Activated naive CD4-positive, alpha-beta T cell treated with Interleukin-2 at 50 U/mL for 16 hours (primary cell): ENCODE results near the gene SORCS3.

Source experiments
- DNase-seq: peaks from one replicate; pipeline ENCODE4 v3.0.0-alpha.2; 2020

SORCS3 gene

DNA sequence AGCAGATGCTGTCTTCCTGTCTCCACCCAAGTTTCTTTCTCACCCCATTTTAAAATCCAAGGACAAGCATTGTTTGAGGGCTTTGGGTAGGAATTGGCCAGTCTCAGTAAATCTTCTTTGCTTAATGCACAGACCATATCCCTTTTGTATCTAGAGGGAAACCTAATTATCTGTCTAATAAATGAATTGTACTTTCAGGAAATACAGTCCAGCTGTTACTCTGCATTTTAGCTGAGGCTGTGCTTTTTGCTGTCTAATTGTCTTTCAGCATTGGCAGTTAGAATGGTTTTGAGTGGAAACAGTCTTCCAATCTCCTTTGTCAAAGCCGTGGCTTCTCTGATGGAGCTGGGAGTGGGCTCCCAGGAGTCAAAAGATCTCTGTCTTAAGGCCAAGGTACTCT is 388.2 kb downstream of the SORCS3 start:
- DNase-seq, result no peak

GRCh38 chr10:105037022-105037421 is 395.9 kb downstream of the SORCS3 start:
- no peak for DNase-seq

GRCh38 chr10:105041956-105042355 is 400.9 kb downstream of the SORCS3 start:
- no peak for DNase-seq

DNA sequence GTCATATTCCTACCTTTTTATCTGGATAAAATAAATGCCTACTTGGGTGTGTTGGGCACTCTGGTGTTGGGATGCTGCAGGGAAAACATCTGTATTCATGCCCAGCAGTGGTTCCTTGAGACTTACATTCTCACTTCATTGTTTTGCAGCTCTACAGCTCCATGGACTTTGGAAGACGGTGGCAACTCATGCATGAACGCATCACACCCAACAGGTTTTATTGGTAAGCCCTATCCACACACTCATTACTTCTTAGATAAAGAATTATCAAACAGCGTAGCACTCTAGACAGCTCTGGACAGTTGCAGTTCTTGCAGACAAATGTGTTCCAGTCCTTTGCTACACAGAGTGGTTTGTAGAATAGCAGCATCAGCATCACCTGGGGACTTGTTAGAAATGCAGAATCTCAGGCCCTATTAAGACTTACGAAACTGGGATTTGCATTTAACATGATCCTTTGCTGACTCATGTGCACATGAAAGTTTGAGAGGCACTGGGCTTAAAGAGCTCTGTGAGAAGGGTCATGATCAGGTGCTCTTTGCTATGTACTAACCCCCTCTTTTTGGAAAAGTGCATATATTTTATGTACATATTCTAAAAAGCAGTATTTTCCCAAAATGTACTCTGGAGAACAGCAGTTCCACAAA is 401.9 kb downstream of the SORCS3 start:
- no peak for DNase-seq

DNA sequence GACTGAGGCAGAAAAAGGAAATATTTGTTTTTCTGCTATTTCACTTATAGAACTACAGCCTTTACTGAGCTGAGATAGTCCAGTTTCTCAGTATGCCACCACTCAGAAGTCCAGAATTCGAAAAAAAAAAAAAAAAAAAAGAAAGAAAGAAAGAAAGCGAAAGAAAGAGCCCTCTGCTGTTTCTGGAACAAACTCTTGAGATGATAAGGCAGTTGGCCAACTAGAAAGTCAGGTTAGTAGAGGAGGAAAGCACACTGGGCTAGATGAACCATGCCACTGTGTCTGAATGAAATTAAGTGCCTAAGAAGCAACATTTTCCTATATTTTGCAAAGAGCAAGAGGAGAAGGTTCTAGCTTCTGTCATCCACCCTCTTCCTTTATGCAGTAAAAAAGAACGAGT is 403.8 kb downstream of the SORCS3 start:
- no peak for DNase-seq

DNA sequence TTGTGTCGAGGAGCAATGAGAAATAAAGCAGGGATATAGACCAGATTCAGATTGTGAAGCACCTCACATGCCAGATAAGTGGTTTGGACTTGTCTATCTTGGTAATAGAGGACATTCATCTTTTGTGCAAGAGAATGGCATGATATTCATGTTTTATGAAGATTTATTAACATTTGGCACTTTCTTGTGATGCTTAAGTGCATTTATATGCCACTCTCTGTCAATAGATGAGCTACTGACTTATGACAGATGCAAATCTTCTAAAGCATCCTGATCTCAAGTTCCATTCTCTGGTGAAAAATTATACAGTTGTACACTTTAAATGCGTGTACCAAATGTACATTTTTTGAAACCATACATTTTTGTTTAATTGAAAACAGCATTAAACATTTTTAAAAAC is 415.3 kb downstream of the SORCS3 start:
- no peak for DNase-seq

- no peak for DNase-seq
These were observed 421.9 kb downstream of the SORCS3 start for GRCh38 chr10:105062951-105063350.

- DNase-seq, result no peak
These were observed 422.7 kb downstream of the SORCS3 start for GRCh38 chr10:105063796-105064195.

- DNase-seq, result no peak
These were observed 427.4 kb downstream of the SORCS3 start for GRCh38 chr10:105068497-105068896.

GRCh38 chr10:105070249-105070648 is 429.2 kb downstream of the SORCS3 start:
- DNase-seq, result no peak

DNA sequence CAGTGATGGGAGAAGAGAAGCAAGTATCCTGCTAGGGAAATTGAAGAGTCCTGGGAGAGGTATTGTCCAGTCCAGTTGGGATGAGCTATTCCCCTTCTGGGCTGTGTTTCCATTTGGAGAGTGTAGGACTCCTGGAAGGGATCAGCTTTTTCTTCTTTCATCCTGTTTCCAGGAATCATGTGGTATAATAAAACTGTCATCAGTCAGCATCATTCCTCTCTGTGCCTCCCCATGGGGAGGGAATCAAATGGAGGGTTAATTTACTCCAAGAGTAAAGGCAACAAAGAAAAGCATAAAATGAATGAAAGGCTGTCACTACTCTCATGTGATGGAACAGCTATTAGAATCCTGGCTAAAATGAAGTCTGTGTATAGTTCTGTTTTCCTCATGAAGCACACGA is 429.9 kb downstream of the SORCS3 start:
- no peak for DNase-seq

GRCh38 chr10:105071980-105072379 is 430.9 kb downstream of the SORCS3 start:
- no peak for DNase-seq

DNA sequence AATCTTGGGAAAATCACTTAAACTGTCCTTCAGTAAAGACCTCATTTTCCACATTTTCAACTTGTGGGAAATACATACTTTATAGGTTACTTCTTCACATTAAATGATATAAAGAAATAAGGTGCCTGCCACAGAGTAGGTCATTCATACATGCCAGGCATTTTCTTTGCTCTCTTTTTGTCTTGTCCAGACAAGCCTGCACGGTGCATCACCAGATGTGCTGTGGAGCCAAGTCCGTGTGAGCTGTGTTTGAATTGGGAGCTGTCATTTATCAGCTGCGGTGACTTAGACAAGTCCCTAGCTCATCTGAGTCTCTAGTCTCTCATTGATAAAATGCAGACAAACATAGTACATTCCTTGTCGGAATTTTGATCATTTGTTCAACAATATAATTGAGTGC is 432.9 kb downstream of the SORCS3 start:
- no peak for DNase-seq

GRCh38 chr10:105075031-105075430 is 433.9 kb downstream of the SORCS3 start:
- DNase-seq, result no peak

DNA sequence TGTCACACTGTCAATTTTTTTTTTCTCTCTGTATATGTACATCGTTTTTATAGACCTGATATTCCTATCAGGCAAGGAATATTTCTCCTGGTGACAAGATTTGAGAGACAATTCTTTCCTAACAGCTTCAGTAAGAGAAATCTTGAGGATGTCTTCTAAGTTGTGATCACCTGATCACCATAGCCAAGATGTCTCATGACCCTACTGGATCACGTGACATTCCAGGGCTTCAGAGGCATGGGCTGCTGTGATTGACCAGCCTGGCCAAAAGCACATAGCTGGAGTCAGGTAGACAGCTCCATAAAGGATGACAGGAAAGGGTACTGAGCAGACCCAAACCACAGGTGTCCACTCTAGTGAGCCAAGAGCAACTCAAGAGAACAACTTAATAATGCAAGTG is 444.9 kb downstream of the SORCS3 start:
- DNase-seq, result no peak

DNA sequence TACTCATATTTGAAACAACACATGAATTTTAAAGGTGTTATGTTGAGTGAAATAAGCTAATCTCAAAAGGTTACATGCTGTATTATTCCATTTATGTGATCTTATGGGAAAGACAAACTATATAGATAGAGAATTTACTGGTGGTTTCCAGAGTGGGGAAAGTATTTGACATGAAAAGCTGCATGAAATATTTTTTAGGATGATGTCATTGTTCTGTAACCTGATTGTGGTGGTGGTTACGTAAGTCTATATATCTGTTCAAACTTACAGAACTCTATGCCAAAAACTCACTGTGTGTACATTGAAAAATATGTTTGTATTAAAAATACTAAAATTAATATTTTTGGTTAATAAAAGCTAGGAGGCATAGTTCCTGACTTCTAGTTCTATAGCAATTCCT is 453.0 kb downstream of the SORCS3 start:
- DNase-seq, result no peak

DNA sequence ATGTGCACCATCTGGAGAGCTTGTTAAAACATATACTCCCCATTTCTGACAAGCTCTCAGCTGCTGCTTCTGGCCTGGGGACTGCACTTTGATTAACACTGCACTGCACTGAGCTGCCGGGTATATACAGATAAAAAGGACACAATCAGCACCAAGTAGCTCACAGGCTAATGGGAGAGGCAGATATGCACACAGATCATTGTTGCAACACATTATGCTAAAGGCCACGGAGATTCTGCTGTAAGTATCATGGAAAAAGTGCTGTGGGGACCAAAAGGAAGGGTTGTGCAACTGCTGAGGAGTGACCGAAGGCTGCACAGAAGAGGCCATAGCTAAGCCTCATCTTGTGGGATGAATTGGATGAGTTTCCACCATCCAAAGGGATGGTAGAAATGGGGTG is 455.2 kb downstream of the SORCS3 start:
- no peak for DNase-seq

GRCh38 chr10:105102977-105103376 is 461.9 kb downstream of the SORCS3 start:
- DNase-seq, result no peak

DNA sequence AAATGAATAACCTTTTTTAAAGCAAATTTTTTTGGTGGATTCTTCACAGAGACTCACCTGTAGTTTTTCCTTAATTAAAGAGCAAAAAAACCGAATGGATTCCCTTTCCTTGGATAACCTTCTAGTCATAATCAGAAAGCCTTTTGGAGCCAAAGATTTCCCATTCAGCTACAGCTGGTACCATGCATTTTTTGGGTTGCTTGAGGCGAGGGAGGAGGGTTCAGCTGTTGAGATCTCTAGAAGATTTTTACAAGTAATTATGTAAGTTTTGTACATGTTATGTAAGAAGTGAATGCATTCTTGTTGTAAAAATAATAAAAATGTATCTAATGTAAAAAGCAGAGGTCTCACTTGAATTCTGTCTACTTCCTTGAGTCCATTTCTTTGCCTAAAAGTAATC is 463.2 kb downstream of the SORCS3 start:
- DNase-seq, result no peak

GRCh38 chr10:105109164-105109563 is 468.1 kb downstream of the SORCS3 start:
- DNase-seq, result no peak

- DNase-seq, result no peak
These were observed 471.8 kb downstream of the SORCS3 start for GRCh38 chr10:105112862-105113261.

GRCh38 chr10:105113666-105114065 is 472.6 kb downstream of the SORCS3 start:
- DNase-seq, result no peak

DNA sequence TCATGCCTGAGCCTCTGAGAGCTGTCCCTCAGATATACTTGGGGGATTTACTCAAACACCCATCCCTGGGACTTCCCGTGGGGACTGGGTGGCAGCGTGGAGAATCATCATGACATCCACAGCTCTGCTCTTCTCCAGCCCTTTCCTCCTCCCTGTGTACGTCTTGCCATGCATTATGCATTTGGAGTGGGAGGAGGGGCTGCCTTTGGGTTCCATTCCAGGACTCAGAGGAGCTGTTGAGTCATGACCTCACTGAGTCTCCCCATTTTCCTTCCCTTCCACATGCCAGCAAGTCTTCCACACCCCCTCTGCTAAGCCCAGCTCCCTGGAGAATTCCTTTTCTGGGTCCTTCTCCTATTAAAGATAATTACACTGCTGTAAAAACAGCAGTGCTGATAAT is 480.7 kb downstream of the SORCS3 start:
- DNase-seq, result no peak

DNA sequence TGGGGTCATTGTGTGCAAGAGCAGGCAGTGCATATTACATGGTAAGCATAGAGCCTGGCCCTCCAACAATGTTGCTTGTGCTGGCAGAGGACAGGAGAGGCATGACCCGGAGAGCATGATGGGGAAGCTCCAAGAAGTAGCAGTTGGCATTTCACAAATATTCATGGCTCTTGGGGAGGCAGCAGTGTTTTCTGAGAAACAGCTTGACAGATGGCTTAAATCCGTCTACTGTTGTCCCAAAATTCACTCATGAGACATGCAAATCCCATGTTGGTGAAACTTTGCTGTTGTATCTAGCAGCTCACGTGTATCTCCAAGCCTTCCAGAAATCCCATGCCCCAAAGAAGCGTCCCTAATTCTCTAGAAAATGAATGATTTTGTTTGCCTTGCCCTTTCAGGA is 487.0 kb downstream of the SORCS3 start:
- no peak for DNase-seq

GRCh38 chr10:105138358-105138757 is 497.3 kb downstream of the SORCS3 start:
- no peak for DNase-seq
